CD14-positive monocyte (primary cell): ENCODE data around the gene AGAP1. TPM values are rescaled to one million over a fixed set of nuclear protein-coding genes. Genes with fewer than 3 reads are reported as not detected.

Experiments
- DNase-seq, 3 donors: peaks; one replicate each; pipeline ENCODE4 v3.0.0-alpha.2; 2011 to 2022
- H2AFZ ChIP-seq: 2 replicates; pipeline ENCODE4 v1.6.0; 2012; ENCODE audit warnings: mild to moderate bottlenecking, low read depth, low read length, inconsistent platforms; ENCODE audit not compliant: insufficient read depth, poor library complexity, severe bottlenecking
- H3K27ac ChIP-seq, 2 donors: 1 replicate in 1 of 2; 2 replicates in 1 of 2; pipeline ENCODE4 v1.5.1; 2012 to 2013; ENCODE audit warnings: low read length in 2 of 2, control low read depth in 1 of 2, inconsistent platforms in 1 of 2, low read depth in 1 of 2, mild to moderate bottlenecking in 1 of 2
- H3K27me3 ChIP-seq, 2 donors: one replicate each; pipeline versions ENCODE4 v1.6.0 to v1.6.1; 2011 to 2013; ENCODE audit warnings: low read length in 2 of 2; ENCODE audit not compliant: control insufficient read depth in 2 of 2, insufficient read depth in 2 of 2
- H3K36me3 ChIP-seq, 2 donors: replicated peaks in 1 of 2; 1 replicate in 1 of 2; 2 replicates in 1 of 2; pipeline versions ENCODE4 v1.5.1 to v1.6.1; 2012 to 2013; ENCODE audit warnings: low read length in 2 of 2, control low read depth in 1 of 2, inconsistent platforms in 1 of 2, mild to moderate bottlenecking in 1 of 2; ENCODE audit not compliant: insufficient read depth in 2 of 2, control insufficient read depth in 1 of 2
- H3K4me1 ChIP-seq, 2 donors: 1 replicate in 1 of 2; 2 replicates in 1 of 2; pipeline versions ENCODE4 v1.5.1 to v1.6.1; 2012 to 2013; ENCODE audit warnings: low read length in 2 of 2, control low read depth in 1 of 2, inconsistent platforms in 1 of 2, mild to moderate bottlenecking in 1 of 2, moderate library complexity in 1 of 2; ENCODE audit not compliant: insufficient read depth in 2 of 2, control insufficient read depth in 1 of 2
- H3K4me2 ChIP-seq: replicated peaks from 2 replicates; pipeline ENCODE3; 2012; ENCODE audit warnings: low read length, moderate library complexity, mild to moderate bottlenecking; ENCODE audit not compliant: poor library complexity, severe bottlenecking; ENCODE audit errors: extremely low read depth
- H3K4me3 ChIP-seq, 3 experiments: fragments of 200-600 bp in 1 of 3; sonication (generic) in 1 of 3; replicated peaks in 1 of 3; 1 replicate in 2 of 3; 2 replicates in 1 of 3; pipeline ENCODE4 v1.5.1; 2011 to 2013; ENCODE audit warnings: low read length in 3 of 3, mild to moderate bottlenecking in 3 of 3, control low read depth in 2 of 3, low read depth in 2 of 3, inconsistent platforms in 1 of 3, moderate library complexity in 1 of 3
- H3K79me2 ChIP-seq: 2 replicates; pipeline ENCODE4 v1.6.0; 2012; ENCODE audit warnings: mild to moderate bottlenecking, control low read depth, inconsistent platforms, low read length, moderate library complexity; ENCODE audit not compliant: insufficient read depth
- H3K9ac ChIP-seq: 2 replicates; pipeline ENCODE4 v1.6.0; 2017; ENCODE audit warnings: low read length, mild to moderate bottlenecking; ENCODE audit not compliant: insufficient read depth, poor library complexity, severe bottlenecking
- H3K9me3 ChIP-seq, 2 donors: replicated peaks in 1 of 2; 1 replicate in 1 of 2; 2 replicates in 1 of 2; pipeline versions ENCODE4 v1.5.1 to v1.6.1; 2012 to 2013; ENCODE audit warnings: low read length in 2 of 2, control low read depth in 1 of 2; ENCODE audit not compliant: control insufficient read depth in 1 of 2, insufficient read depth in 1 of 2
- H4K20me1 ChIP-seq: 2 replicates; pipeline ENCODE4 v1.6.0; 2012; ENCODE audit warnings: mild to moderate bottlenecking, low read length, control low read depth, moderate library complexity; ENCODE audit not compliant: insufficient read depth
- H3K27ac Mint-ChIP-seq, 7 donors: one replicate each; pipeline ENCODE4 v1.8.0; 2020; ENCODE audit warnings: mild to moderate bottlenecking in 7 of 7, mixed read lengths in 7 of 7, moderate library complexity in 6 of 7, inconsistent platforms in 2 of 7
- H3K27me3 Mint-ChIP-seq, 3 donors: one replicate each; pipeline ENCODE4 v1.8.0; 2021 to 2022; ENCODE audit warnings: low read depth in 3 of 3, mild to moderate bottlenecking in 3 of 3, mixed read lengths in 3 of 3, moderate library complexity in 3 of 3, inconsistent platforms in 1 of 3
- H3K36me3 Mint-ChIP-seq, 2 donors: one replicate each; pipeline ENCODE4 v1.8.0; 2020; ENCODE audit warnings: mixed read lengths in 2 of 2, inconsistent platforms in 1 of 2, mild to moderate bottlenecking in 1 of 2
- H3K4me1 Mint-ChIP-seq: one replicate; pipeline ENCODE4 v1.8.0; 2020; ENCODE audit warnings: mild to moderate bottlenecking, mixed read lengths
- H3K4me3 Mint-ChIP-seq, 2 donors: one replicate each; pipeline ENCODE4 v1.8.0; 2020; ENCODE audit warnings: mild to moderate bottlenecking in 2 of 2, mixed read lengths in 2 of 2, moderate library complexity in 1 of 2
- H3K9me3 Mint-ChIP-seq, 7 donors: one replicate each; pipeline ENCODE4 v1.8.0; 2020 to 2022; ENCODE audit warnings: mixed read lengths in 7 of 7, mild to moderate bottlenecking in 6 of 7, moderate library complexity in 6 of 7, inconsistent platforms in 2 of 7
- WGBS: methylation state at CpG from one replicate; pipeline ENCODE4 v1.1.5; 2013; ENCODE audit warnings: missing lambda C conversion rate; ENCODE audit not compliant: insufficient coverage; 5-methylcytosine and 5-hydroxymethylcytosine counted together
- intact Hi-C, 2 donors: fragments of 100-400 bp; cut with micrococcal nuclease; formaldehyde crosslinking; loops; one replicate each; pipeline versions ENCODE4 v1.15.0 to v1.15.1; 2023
- polyA plus RNA-seq, 3 donors: library from polyadenylated mRNA; depleted of rRNA in 1 of 3; unstranded in 2 of 3; stranded (reverse) in 1 of 3; fragments of 300-500 nt in 2 of 3; fragments of >200 nt in 1 of 3; fragmentation: Illumina TruSeq in 2 of 3; gene quantifications; 1 replicate in 2 of 3; 2 replicates in 1 of 3; pipeline ENCODE4 v1.2.3, GENCODE V29; 2012 to 2021
- TF ChIP-seq, protein P1 (sequence below): fragments of 200-600 bp; IDR thresholded peaks from one replicate; pipeline ENCODE4 v1.8.0; 2022; ENCODE audit warnings: antibody characterized with exemption, mild to moderate bottlenecking

Gene AGAP1
- polyA plus RNA-seq, 3 donors, result 0.12 TPM; not detected in 2

DNA sequence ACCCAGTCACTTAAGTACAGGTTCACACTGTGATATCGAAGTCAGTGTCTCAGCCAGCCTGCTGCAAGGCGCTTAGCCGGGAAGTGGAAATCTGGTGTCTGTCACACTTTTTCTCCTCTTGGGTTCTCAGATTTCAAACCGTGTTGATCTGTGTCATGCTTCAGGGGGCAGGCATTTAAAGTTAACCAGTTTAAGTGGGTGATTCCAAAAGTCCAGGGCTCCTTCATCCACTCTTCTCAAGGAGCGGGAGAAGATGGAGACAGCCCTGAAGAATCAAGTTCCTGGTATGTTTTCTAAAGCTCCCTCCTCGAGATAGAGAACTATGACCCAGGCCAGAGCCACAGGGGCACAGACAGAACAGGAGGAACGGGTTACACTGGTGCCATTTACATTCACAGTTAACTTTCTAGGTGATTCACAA lies 342.7 kb downstream of the AGAP1 start:
- Histone ChIP-seq H3K27ac (no peak overlapping the region), H3K9ac (no peak overlapping the region), H3K4me1 (no peaks in the 10 kb centered on the region), H3K36me3 (no peaks in the 10 kb centered on the region), H3K4me3 (no peak overlapping the region), H3K27me3 (no peaks in the 10 kb centered on the region), H4K20me1 (no peaks in the 10 kb centered on the region), H3K4me2 (no peak overlapping the region), H2AFZ (no peak overlapping the region), H3K79me2 (no peaks in the 10 kb centered on the region), H3K9me3 (no peaks in the 10 kb centered on the region)
- Mint-ChIP-seq H3K36me3 (no peaks in the 10 kb centered on the region), H3K4me3 (no peak overlapping the region), H3K27ac (no peak overlapping the region), H3K4me1 (no peaks in the 10 kb centered on the region), H3K27me3 (peaks cover 1 to 4% (median 2%) of the 10 kb centered on the region in 3 donors), H3K9me3 (no peaks in the 10 kb centered on the region)
- intact Hi-C loops, result no loop called here
- TF ChIP-seq, protein P1, sequence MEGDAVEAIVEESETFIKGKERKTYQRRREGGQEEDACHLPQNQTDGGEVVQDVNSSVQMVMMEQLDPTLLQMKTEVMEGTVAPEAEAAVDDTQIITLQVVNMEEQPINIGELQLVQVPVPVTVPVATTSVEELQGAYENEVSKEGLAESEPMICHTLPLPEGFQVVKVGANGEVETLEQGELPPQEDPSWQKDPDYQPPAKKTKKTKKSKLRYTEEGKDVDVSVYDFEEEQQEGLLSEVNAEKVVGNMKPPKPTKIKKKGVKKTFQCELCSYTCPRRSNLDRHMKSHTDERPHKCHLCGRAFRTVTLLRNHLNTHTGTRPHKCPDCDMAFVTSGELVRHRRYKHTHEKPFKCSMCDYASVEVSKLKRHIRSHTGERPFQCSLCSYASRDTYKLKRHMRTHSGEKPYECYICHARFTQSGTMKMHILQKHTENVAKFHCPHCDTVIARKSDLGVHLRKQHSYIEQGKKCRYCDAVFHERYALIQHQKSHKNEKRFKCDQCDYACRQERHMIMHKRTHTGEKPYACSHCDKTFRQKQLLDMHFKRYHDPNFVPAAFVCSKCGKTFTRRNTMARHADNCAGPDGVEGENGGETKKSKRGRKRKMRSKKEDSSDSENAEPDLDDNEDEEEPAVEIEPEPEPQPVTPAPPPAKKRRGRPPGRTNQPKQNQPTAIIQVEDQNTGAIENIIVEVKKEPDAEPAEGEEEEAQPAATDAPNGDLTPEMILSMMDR, result no peak
- no peak for DNase-seq
- WGBS, result 87% methylated on average over 3 of the region's 7 CpGs

DNA sequence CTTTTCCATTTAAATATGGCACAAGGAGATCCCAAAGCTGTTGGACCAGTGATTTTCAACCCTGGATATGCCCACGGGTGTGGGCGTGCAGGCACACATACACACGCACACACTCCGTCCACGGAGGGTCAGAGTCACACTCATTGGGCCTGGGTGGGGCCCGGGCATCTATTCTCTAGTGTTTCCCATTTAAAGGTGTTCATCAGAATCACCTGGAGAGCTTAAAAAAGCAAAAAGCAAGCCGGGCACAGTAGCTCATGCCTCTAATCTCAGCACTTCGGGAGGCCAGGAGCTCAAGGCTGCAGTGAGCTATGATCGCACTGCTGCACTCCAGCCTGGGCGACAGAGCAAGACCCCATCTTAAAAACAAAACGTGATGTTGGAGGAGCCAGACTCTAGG lies 345.4 kb downstream of the AGAP1 start:
- TF ChIP-seq, protein P1, result no peak
- DNase-seq, result no peak
- H3K79me2 ChIP-seq, result no peaks in the 10 kb centered on the region
- WGBS, result 92% methylated on average over 8 of the region's 11 CpGs
- H3K9me3 Mint-ChIP-seq, result no peaks in the 10 kb centered on the region
- H3K9me3 ChIP-seq, result no peaks in the 10 kb centered on the region
- H3K4me3 Mint-ChIP-seq, result no peak overlapping the region
- no peak overlapping the region for H3K4me3 ChIP-seq
- no peak overlapping the region for H3K27ac ChIP-seq
- no peak overlapping the region for H3K4me2 ChIP-seq
- no peaks in the 10 kb centered on the region for H3K36me3 Mint-ChIP-seq
- H3K9ac ChIP-seq, result no peak overlapping the region
- H3K4me1 ChIP-seq, result no peaks in the 10 kb centered on the region
- H3K27ac Mint-ChIP-seq, result peak overlapping the region in 1 of 7 donors; percentile 7
- no peaks in the 10 kb centered on the region for H3K27me3 ChIP-seq
- intact Hi-C loops, result no loop called here
- no peaks in the 10 kb centered on the region for H3K36me3 ChIP-seq
- peaks cover 2 to 6% (median 3%) of the 10 kb centered on the region in 3 donors for H3K27me3 Mint-ChIP-seq
- H3K4me1 Mint-ChIP-seq, result no peaks in the 10 kb centered on the region
- H4K20me1 ChIP-seq, result no peaks in the 10 kb centered on the region
- no peak overlapping the region for H2AFZ ChIP-seq
